HCT116 (cell line): ENCODE results near the gene TNRC6B. TPM values are rescaled to one million over a fixed set of nuclear protein-coding genes. Genes with fewer than 3 reads are reported as not detected.

Source experiments
- ATAC-seq: fragments of 200-7000 bp; cut with Tn5 transposase; 2 replicates; pipeline ENCODE4 v1.9.1; 2020; ENCODE audit warnings: mild to moderate bottlenecking, moderate library complexity
- BruUV-seq: library from RNA; stranded (reverse); fragments of 400-500 nt; replicated peaks from 2 replicates; lab custom pipeline; 2021; lab: Mats Ljungman, UMichigan
- CTCF ChIA-PET: fragments of 300-600 bp; sonication (Branson Sonifier 250); formaldehyde crosslinking; loops from one replicate; lab custom pipeline; 2021; ENCODE audit warnings: antibody characterized with exemption; lab: Charles Lee
- POLR2A ChIA-PET: fragments of 300-600, 350-600 bp; sonication (Branson Sonifier 250); formaldehyde crosslinking; loops from one replicate; lab custom pipeline; 2021; ENCODE audit warnings: antibody characterized with exemption; lab: Charles Lee
- RAD21 ChIA-PET, 2 experiments: fragments of 300-600 bp; sonication (Branson Sonifier 250); formaldehyde crosslinking; loops; one replicate each; lab custom pipeline; 2023; ENCODE audit warnings: low total read pairs in 2 of 2; ENCODE audit not compliant: uncharacterized antibody in 2 of 2, unreplicated experiment in 2 of 2, low non-redundant PET in 1 of 2; lab: Charles Lee
- DNase-seq: peaks from one replicate; pipeline ENCODE4 v3.0.0-alpha.2; 2010; ENCODE audit warnings: low read depth, low spot score
- H2AFZ ChIP-seq: fragments of 200-600 bp; shearing (Covaris generic), sonication (generic); 2 replicates; pipeline ENCODE4 v1.6.1; 2017; ENCODE audit warnings: low read depth, mixed run types, mixed read lengths, antibody characterized with exemption, low read length; ENCODE audit not compliant: poor library complexity, severe bottlenecking
- H3K27ac ChIP-seq: 2 replicates; pipeline ENCODE4 v1.5.1; 2012; ENCODE audit warnings: low read depth, low read length
- H3K27me3 ChIP-seq: fragments of 200-600 bp; sonication (generic); 2 replicates; pipeline ENCODE4 v1.6.1; 2016; ENCODE audit warnings: mixed run types, low read length, mixed read lengths; ENCODE audit not compliant: insufficient read depth
- H3K36me3 ChIP-seq, 2 experiments: fragments of 200-500 bp in 1 of 2; fragments of 200-600 bp in 1 of 2; sonication (Bioruptor generic) in 1 of 2; sonication (generic) in 1 of 2; 2 replicates each; pipeline versions ENCODE4 v1.5.1 to v1.6.1; 2014 to 2016; ENCODE audit warnings: low read length in 2 of 2, inconsistent platforms in 1 of 2, mixed read lengths in 1 of 2, mixed run types in 1 of 2; ENCODE audit not compliant: insufficient read depth in 2 of 2, control insufficient read depth in 1 of 2
- H3K4me1 ChIP-seq, 2 experiments: fragments of 200-600 bp in 1 of 2; sonication (generic) in 1 of 2; 2 replicates each; pipeline versions ENCODE4 v1.5.1 to v1.6.1; 2012 to 2017; ENCODE audit warnings: low read length in 2 of 2, inconsistent platforms in 1 of 2, mild to moderate bottlenecking in 1 of 2, mixed read lengths in 1 of 2, mixed run types in 1 of 2, moderate library complexity in 1 of 2; ENCODE audit not compliant: insufficient read depth in 2 of 2, control insufficient read depth in 1 of 2
- H3K4me2 ChIP-seq: fragments of 200-600 bp; sonication (generic); 2 replicates; pipeline ENCODE4 v1.6.1; 2017; ENCODE audit warnings: mixed run types, low read length, mixed read lengths
- H3K4me3 ChIP-seq, 2 experiments: fragments of 200-600 bp in 1 of 2; sonication (generic) in 1 of 2; replicated peaks in 1 of 2; 2 replicates each; pipeline ENCODE4 v1.5.1; 2011 to 2016; ENCODE audit warnings: low read length in 2 of 2, control low read depth in 1 of 2, low read depth in 1 of 2, mild to moderate bottlenecking in 1 of 2, mixed read lengths in 1 of 2, mixed run types in 1 of 2
- H3K79me2 ChIP-seq: fragments of 200-600 bp; sonication (generic); 2 replicates; pipeline ENCODE4 v1.6.1; 2017; ENCODE audit warnings: mild to moderate bottlenecking, mixed run types, low read length, moderate library complexity, mixed read lengths; ENCODE audit not compliant: insufficient read depth
- H3K9ac ChIP-seq: fragments of 200-600 bp; sonication (generic); 2 replicates; pipeline ENCODE4 v1.6.1; 2016; ENCODE audit warnings: low read length, mixed read lengths
- H3K9me2 ChIP-seq: fragments of 200-600 bp; sonication (generic), shearing (Covaris generic); 2 replicates; pipeline ENCODE4 v1.6.1; 2017; ENCODE audit warnings: mixed run types, mild to moderate bottlenecking, moderate library complexity; ENCODE audit not compliant: insufficient read depth
- H3K9me3 ChIP-seq, 2 experiments: fragments of 200-500 bp in 1 of 2; fragments of 200-600 bp in 1 of 2; sonication (Bioruptor generic) in 1 of 2; sonication (generic) in 1 of 2; 2 replicates each; pipeline ENCODE4 v1.6.1; 2014 to 2017; ENCODE audit warnings: low read length in 2 of 2, mixed read lengths in 2 of 2, inconsistent platforms in 1 of 2, low read depth in 1 of 2, mild to moderate bottlenecking in 1 of 2, mixed run types in 1 of 2, moderate library complexity in 1 of 2; ENCODE audit not compliant: control insufficient read depth in 1 of 2, insufficient read depth in 1 of 2
- H4K20me1 ChIP-seq: fragments of 200-600 bp; sonication (generic), shearing (Covaris generic); 2 replicates; pipeline ENCODE4 v1.6.1; 2017; ENCODE audit warnings: mixed run types, mild to moderate bottlenecking, moderate library complexity; ENCODE audit not compliant: insufficient read depth
- CBX3 ChIP-seq: IDR thresholded peaks from 2 replicates; pipeline ENCODE4 v1.6.1; 2012; ENCODE audit warnings: low read depth
- CEBPB ChIP-seq: IDR thresholded peaks from 2 replicates; pipeline ENCODE4 v1.6.1; 2012; ENCODE audit warnings: low read depth
- EGR1 ChIP-seq: IDR thresholded peaks from 2 replicates; pipeline ENCODE4 v1.6.1; 2012; ENCODE audit warnings: low read depth
- ELF1 ChIP-seq: IDR thresholded peaks from 2 replicates; pipeline ENCODE4 v1.6.1; 2012; ENCODE audit warnings: low read depth, borderline replicate concordance
- EZH2phosphoT487 ChIP-seq: fragments of 200-600 bp; IDR thresholded peaks from 2 replicates; pipeline ENCODE4 v1.6.1; 2018; ENCODE audit warnings: antibody characterized with exemption, borderline replicate concordance
- FOSL1 ChIP-seq: IDR thresholded peaks from 2 replicates; pipeline ENCODE4 v1.6.1; 2012; ENCODE audit warnings: low read depth
- POLR2A ChIP-seq: IDR thresholded peaks from 2 replicates; pipeline ENCODE4 v1.7.0; 2011; ENCODE audit warnings: borderline replicate concordance; ENCODE audit not compliant: insufficient read depth, insufficient read length; ENCODE audit errors: extremely low read depth
- POLR2AphosphoS5 ChIP-seq: IDR thresholded peaks from 2 replicates; pipeline ENCODE4 v1.6.1; 2011; ENCODE audit warnings: mild to moderate bottlenecking, low read depth, low read length, moderate library complexity
- SIN3A ChIP-seq: IDR thresholded peaks from 2 replicates; pipeline ENCODE4 v1.6.1; 2012; ENCODE audit warnings: low read depth
- SP1 ChIP-seq: IDR thresholded peaks from 2 replicates; pipeline ENCODE4 v1.6.1; 2012; ENCODE audit warnings: low read depth
- SRF ChIP-seq: IDR thresholded peaks from 2 replicates; pipeline ENCODE4 v1.6.1; 2012; ENCODE audit warnings: low read depth
- TCF7L2 ChIP-seq: IDR thresholded peaks from 2 replicates; pipeline ENCODE4 v1.7.0; 2011; ENCODE audit warnings: borderline replicate concordance, inconsistent platforms; ENCODE audit not compliant: insufficient read depth, insufficient read length; ENCODE audit errors: extremely low read depth
- YY1 ChIP-seq: IDR thresholded peaks from 2 replicates; pipeline ENCODE4 v1.6.1; 2011; ENCODE audit warnings: low read length, low read depth, moderate library complexity, mild to moderate bottlenecking; ENCODE audit not compliant: insufficient replicate concordance; ENCODE audit errors: extremely low read depth
- ZFX ChIP-seq: fragments of 450-650 bp; IDR thresholded peaks from 2 replicates; pipeline ENCODE4 v1.6.1; 2017
- ZNF274 ChIP-seq: fragments of 200-500 bp; sonication (Bioruptor generic); IDR thresholded peaks from 2 replicates; pipeline ENCODE4 v1.6.1; 2014; ENCODE audit warnings: mild to moderate bottlenecking, low read depth, low read length, inconsistent platforms
- intact Hi-C: fragments of 100-400 bp; cut with micrococcal nuclease; formaldehyde crosslinking; loops from 2 replicates; pipeline ENCODE4 v1.10.0; 2022
- total RNA-seq: library from RNA; stranded (reverse); gene quantifications from one replicate; pipeline ENCODE4 v1.2.1, GENCODE V29; 2021; ENCODE audit not compliant: unreplicated experiment
- TF ChIP-seq, protein P1 (sequence below): IDR thresholded peaks from 2 replicates; pipeline ENCODE4 v1.6.1; 2011; ENCODE audit warnings: mild to moderate bottlenecking, low read length, moderate library complexity; ENCODE audit not compliant: insufficient replicate concordance; ENCODE audit errors: extremely low read depth
- TF ChIP-seq, protein P2 (sequence below), 3 experiments: fragments of 200-600 bp in 1 of 3; sonication (generic) in 1 of 3; IDR thresholded peaks in 2 of 3; conservative IDR thresholded peaks in 1 of 3; 2 replicates each; pipeline ENCODE4 v1.5.1; 2012 to 2017; ENCODE audit warnings: low read depth in 2 of 3, low read length in 2 of 3, antibody characterized with exemption in 1 of 3, borderline replicate concordance in 1 of 3, control low read depth in 1 of 3, mild to moderate bottlenecking in 1 of 3, mixed read lengths in 1 of 3, mixed run types in 1 of 3, moderate library complexity in 1 of 3; ENCODE audit not compliant: insufficient read depth in 1 of 3
- TF ChIP-seq, protein P3 (sequence below): IDR thresholded peaks from 2 replicates; pipeline ENCODE4 v1.6.1; 2012; ENCODE audit warnings: low read depth

The TNRC6B gene
- total RNA-seq, 1 experiment from 2014 or later: 29.8 TPM

DNA sequence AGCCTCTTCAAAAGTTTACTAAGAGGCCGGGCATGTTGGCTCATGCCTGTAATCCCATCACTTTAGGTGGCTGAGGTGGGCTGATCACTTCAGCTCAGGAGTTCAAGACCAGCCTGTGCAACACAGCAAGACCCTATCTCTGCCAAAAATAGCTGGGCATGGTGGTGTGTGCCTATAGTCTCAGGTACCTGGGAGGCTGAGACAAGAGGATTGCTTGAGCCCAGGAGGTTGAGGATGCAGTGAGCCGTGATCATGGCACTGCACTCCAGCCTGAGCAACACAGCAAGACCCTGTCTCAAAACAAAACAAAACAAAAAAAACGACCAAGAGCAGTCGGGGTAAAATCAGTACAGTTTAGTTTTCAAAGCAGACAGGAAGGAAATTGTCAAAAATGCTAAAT is 163.9 kb downstream of the TNRC6B start:
- H4K20me1 ChIP-seq: no peaks in the 10 kb centered on the region
- no peaks in the 10 kb centered on the region for H3K27me3 ChIP-seq
- no peak for TF ChIP-seq SRF
- no peak for TF ChIP-seq ZNF274
- no peak for TF ChIP-seq POLR2A
- no peak for TF ChIP-seq EZH2phosphoT487
- TF ChIP-seq, protein P1, sequence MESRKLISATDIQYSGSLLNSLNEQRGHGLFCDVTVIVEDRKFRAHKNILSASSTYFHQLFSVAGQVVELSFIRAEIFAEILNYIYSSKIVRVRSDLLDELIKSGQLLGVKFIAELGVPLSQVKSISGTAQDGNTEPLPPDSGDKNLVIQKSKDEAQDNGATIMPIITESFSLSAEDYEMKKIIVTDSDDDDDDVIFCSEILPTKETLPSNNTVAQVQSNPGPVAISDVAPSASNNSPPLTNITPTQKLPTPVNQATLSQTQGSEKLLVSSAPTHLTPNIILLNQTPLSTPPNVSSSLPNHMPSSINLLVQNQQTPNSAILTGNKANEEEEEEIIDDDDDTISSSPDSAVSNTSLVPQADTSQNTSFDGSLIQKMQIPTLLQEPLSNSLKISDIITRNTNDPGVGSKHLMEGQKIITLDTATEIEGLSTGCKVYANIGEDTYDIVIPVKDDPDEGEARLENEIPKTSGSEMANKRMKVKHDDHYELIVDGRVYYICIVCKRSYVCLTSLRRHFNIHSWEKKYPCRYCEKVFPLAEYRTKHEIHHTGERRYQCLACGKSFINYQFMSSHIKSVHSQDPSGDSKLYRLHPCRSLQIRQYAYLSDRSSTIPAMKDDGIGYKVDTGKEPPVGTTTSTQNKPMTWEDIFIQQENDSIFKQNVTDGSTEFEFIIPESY: no peak
- no peak for TF ChIP-seq ZFX
- no peak for TF ChIP-seq FOSL1
- TF ChIP-seq EGR1: no peak
- TF ChIP-seq TCF7L2: no peak
- TF ChIP-seq, protein P2, sequence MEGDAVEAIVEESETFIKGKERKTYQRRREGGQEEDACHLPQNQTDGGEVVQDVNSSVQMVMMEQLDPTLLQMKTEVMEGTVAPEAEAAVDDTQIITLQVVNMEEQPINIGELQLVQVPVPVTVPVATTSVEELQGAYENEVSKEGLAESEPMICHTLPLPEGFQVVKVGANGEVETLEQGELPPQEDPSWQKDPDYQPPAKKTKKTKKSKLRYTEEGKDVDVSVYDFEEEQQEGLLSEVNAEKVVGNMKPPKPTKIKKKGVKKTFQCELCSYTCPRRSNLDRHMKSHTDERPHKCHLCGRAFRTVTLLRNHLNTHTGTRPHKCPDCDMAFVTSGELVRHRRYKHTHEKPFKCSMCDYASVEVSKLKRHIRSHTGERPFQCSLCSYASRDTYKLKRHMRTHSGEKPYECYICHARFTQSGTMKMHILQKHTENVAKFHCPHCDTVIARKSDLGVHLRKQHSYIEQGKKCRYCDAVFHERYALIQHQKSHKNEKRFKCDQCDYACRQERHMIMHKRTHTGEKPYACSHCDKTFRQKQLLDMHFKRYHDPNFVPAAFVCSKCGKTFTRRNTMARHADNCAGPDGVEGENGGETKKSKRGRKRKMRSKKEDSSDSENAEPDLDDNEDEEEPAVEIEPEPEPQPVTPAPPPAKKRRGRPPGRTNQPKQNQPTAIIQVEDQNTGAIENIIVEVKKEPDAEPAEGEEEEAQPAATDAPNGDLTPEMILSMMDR (IDR thresholded peaks at IDR 0.05 in 2 of 3, conservative IDR thresholded peaks at IDR 0.05 in 1 of 3; ENCODE audit: borderline replicate concordance in 1 of 3, insufficient read depth in 1 of 3, low read depth in 2 of 3, low read length in 2 of 3): no peak
- no peak for TF ChIP-seq POLR2AphosphoS5
- no peak for TF ChIP-seq ELF1
- TF ChIP-seq YY1: no peak
- TF ChIP-seq, protein P3, sequence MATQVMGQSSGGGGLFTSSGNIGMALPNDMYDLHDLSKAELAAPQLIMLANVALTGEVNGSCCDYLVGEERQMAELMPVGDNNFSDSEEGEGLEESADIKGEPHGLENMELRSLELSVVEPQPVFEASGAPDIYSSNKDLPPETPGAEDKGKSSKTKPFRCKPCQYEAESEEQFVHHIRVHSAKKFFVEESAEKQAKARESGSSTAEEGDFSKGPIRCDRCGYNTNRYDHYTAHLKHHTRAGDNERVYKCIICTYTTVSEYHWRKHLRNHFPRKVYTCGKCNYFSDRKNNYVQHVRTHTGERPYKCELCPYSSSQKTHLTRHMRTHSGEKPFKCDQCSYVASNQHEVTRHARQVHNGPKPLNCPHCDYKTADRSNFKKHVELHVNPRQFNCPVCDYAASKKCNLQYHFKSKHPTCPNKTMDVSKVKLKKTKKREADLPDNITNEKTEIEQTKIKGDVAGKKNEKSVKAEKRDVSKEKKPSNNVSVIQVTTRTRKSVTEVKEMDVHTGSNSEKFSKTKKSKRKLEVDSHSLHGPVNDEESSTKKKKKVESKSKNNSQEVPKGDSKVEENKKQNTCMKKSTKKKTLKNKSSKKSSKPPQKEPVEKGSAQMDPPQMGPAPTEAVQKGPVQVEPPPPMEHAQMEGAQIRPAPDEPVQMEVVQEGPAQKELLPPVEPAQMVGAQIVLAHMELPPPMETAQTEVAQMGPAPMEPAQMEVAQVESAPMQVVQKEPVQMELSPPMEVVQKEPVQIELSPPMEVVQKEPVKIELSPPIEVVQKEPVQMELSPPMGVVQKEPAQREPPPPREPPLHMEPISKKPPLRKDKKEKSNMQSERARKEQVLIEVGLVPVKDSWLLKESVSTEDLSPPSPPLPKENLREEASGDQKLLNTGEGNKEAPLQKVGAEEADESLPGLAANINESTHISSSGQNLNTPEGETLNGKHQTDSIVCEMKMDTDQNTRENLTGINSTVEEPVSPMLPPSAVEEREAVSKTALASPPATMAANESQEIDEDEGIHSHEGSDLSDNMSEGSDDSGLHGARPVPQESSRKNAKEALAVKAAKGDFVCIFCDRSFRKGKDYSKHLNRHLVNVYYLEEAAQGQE: no peak
- TF ChIP-seq SIN3A: no peak
- no peak for TF ChIP-seq SP1
- TF ChIP-seq CBX3: no peak
- no peak for TF ChIP-seq CEBPB
- H3K4me3 ChIP-seq: no peak overlapping the region
- POLR2A ChIA-PET: no interaction called here
- no peaks in the 10 kb centered on the region for H3K36me3 ChIP-seq
- no peak overlapping the region for H3K27ac ChIP-seq
- H3K9me2 ChIP-seq: no peaks in the 10 kb centered on the region
- H3K4me1 ChIP-seq: peaks cover 0 to 6% of the 10 kb centered on the region in 2 experiments; a peak in 2 of 4 replicates
- CTCF ChIA-PET: no interaction called here
- BruUV-seq: no TSS peak
- intact Hi-C loops: loop anchor here (1.0 to 10.0 kb wide), 2 partner anchors 164 to 407 kb away; partner anchors contain the start of gene TNRC6B
- ATAC-seq (no peak), DNase-seq (no peak)
- RAD21 ChIA-PET: no interaction called here
- H3K79me2 ChIP-seq: peaks cover 10% of the 10 kb centered on the region; the same call in 1 of the 2 replicates
- no peak overlapping the region for H2AFZ ChIP-seq
- no peaks in the 10 kb centered on the region for H3K9me3 ChIP-seq
- H3K4me2 ChIP-seq: no peak overlapping the region
- H3K9ac ChIP-seq: no peak overlapping the region
